OCI-LY7 (cell line): Measurements from ENCODE around the gene PRR3. TPM values are rescaled to one million over a fixed set of nuclear protein-coding genes. Genes with fewer than 3 reads are reported as not detected.

Experiments used
- BruUV-seq: library from RNA; stranded (reverse); fragments of 400-500 nt; replicated peaks from 2 replicates; lab custom pipeline; 2021; lab: Mats Ljungman, UMichigan
- CTCF ChIA-PET: fragments of 300-600 bp; sonication (Branson Sonifier 250); formaldehyde crosslinking; loops from one replicate; lab custom pipeline; 2022; ENCODE audit warnings: antibody characterized with exemption; ENCODE audit not compliant: unreplicated experiment; lab: Charles Lee
- POLR2A ChIA-PET: fragments of 300-600 bp; sonication (Branson Sonifier 250); formaldehyde crosslinking; loops from one replicate; lab custom pipeline; 2022; ENCODE audit warnings: antibody characterized with exemption; lab: Charles Lee
- DNase-seq: peaks from one replicate; pipeline ENCODE4 v3.0.0-alpha.2; 2015; ENCODE audit warnings: low spot score
- H2AFZ ChIP-seq: fragments of 200-600 bp; sonication (generic), shearing (Covaris generic); 2 replicates; pipeline ENCODE4 v1.6.1; 2014; ENCODE audit warnings: mild to moderate bottlenecking, antibody characterized with exemption, low read length, moderate library complexity
- H3K27ac ChIP-seq: fragments of 200-600 bp; sonication (generic); 2 replicates; pipeline ENCODE4 v1.5.1; 2014; ENCODE audit warnings: mixed run types, low read depth, mild to moderate bottlenecking, moderate library complexity, low read length, inconsistent platforms; ENCODE audit not compliant: poor library complexity, severe bottlenecking
- H3K36me3 ChIP-seq: fragments of 200-600 bp; sonication (generic); 2 replicates; pipeline ENCODE4 v1.6.1; 2014; ENCODE audit warnings: mild to moderate bottlenecking, antibody characterized with exemption, low read length, moderate library complexity, mixed read lengths; ENCODE audit not compliant: insufficient read depth
- H3K4me1 ChIP-seq: fragments of 200-600 bp; sonication (generic); 2 replicates; pipeline ENCODE4 v1.5.1; 2014; ENCODE audit warnings: mild to moderate bottlenecking, low read length; ENCODE audit not compliant: insufficient read depth, poor library complexity, severe bottlenecking
- H3K4me2 ChIP-seq: fragments of 200-600 bp; sonication (generic); 2 replicates; pipeline ENCODE4 v1.6.1; 2014; ENCODE audit warnings: mild to moderate bottlenecking, low read length
- H3K4me3 ChIP-seq: fragments of 200-600 bp; sonication (generic); 2 replicates; pipeline ENCODE4 v1.5.1; 2014; ENCODE audit warnings: mild to moderate bottlenecking, low read depth, low read length; ENCODE audit not compliant: poor library complexity, severe bottlenecking
- H3K79me2 ChIP-seq: fragments of 200-600 bp; sonication (generic); 2 replicates; pipeline ENCODE4 v1.6.1; 2016; ENCODE audit warnings: low read depth, mild to moderate bottlenecking, low read length, moderate library complexity, mixed read lengths; ENCODE audit not compliant: insufficient read depth
- H3K9me2 ChIP-seq: fragments of 200-600 bp; sonication (generic); 2 replicates; pipeline ENCODE4 v1.6.1; 2016; ENCODE audit warnings: mild to moderate bottlenecking, low read length, mixed read lengths; ENCODE audit not compliant: insufficient read depth
- H3K9me3 ChIP-seq: fragments of 200-600 bp; sonication (generic); 2 replicates; pipeline ENCODE4 v1.6.1; 2014; ENCODE audit warnings: mild to moderate bottlenecking, mixed run types, low read length, mixed read lengths
- H4K20me1 ChIP-seq: fragments of 200-600 bp; sonication (generic); 2 replicates; pipeline ENCODE4 v1.6.1; 2014; ENCODE audit warnings: mild to moderate bottlenecking, antibody characterized with exemption, low read length, moderate library complexity, mixed read lengths; ENCODE audit not compliant: insufficient read depth
- EZH2phosphoT487 ChIP-seq: fragments of 200-600 bp; sonication (generic); IDR thresholded peaks from 2 replicates; pipeline ENCODE4 v1.6.1; 2018; ENCODE audit warnings: low read depth, borderline replicate concordance, mild to moderate bottlenecking, mixed run types, antibody characterized with exemption, low read length, moderate library complexity, mixed read lengths
- intact Hi-C: fragments of 100-400 bp; cut with micrococcal nuclease; formaldehyde crosslinking; loops from one replicate; pipeline ENCODE4 v1.10.0; 2022; ENCODE audit not compliant: unreplicated experiment
- total RNA-seq, 2 experiments: library from RNA; depleted of rRNA in 1 of 2; stranded (reverse); fragments of >200 nt in 1 of 2; shearing (Covaris generic) in 1 of 2; gene quantifications; 2 replicates each; pipeline ENCODE4 v1.2.3, GENCODE V29; 2014 to 2022
- TF ChIP-seq, protein P1 (sequence below): fragments of 200-600 bp; sonication (generic); conservative IDR thresholded peaks from 2 replicates; pipeline ENCODE4 v1.5.1; 2014; ENCODE audit warnings: mild to moderate bottlenecking, antibody characterized with exemption, low read length, moderate library complexity, mixed read lengths

PRR3 gene
- total RNA-seq, 2 experiments from 2014 or later = 25.2 to 34.9 TPM

DNA sequence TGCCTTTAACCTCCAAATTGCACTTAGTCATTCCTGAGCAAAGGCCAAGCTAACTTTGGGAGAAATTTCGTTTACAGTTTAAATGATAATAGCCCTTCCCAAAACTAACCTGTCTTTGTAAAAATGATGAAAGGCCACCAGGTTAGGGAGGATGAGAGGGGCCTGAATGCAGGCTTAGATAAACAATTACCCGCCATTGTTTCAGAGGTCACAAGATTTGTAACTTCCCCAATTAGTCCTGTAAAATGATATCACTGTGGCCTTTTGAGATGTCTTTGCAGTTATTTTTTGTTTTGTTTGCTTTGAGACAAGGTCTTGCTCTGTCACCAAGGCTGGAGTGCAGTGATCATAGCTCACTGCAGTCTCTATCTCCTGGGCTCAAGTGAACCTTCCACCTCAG lies 27.1 kb upstream of the PRR3 start:
- Histone ChIP-seq H3K9me3 (no peaks in the 10 kb centered on the region), H4K20me1 (no peaks in the 10 kb centered on the region), H3K27ac (no peak overlapping the region), H3K36me3 (no peaks in the 10 kb centered on the region), H2AFZ (no peak overlapping the region), H3K4me2 (no peak overlapping the region), H3K9me2 (no peaks in the 10 kb centered on the region), H3K4me1 (peaks cover 3% of the 10 kb centered on the region), H3K4me3 (no peak overlapping the region), H3K79me2 (no peaks in the 10 kb centered on the region)
- intact Hi-C loops = no loop called here
- no peak for TF ChIP-seq EZH2phosphoT487
- TF ChIP-seq, protein P1, sequence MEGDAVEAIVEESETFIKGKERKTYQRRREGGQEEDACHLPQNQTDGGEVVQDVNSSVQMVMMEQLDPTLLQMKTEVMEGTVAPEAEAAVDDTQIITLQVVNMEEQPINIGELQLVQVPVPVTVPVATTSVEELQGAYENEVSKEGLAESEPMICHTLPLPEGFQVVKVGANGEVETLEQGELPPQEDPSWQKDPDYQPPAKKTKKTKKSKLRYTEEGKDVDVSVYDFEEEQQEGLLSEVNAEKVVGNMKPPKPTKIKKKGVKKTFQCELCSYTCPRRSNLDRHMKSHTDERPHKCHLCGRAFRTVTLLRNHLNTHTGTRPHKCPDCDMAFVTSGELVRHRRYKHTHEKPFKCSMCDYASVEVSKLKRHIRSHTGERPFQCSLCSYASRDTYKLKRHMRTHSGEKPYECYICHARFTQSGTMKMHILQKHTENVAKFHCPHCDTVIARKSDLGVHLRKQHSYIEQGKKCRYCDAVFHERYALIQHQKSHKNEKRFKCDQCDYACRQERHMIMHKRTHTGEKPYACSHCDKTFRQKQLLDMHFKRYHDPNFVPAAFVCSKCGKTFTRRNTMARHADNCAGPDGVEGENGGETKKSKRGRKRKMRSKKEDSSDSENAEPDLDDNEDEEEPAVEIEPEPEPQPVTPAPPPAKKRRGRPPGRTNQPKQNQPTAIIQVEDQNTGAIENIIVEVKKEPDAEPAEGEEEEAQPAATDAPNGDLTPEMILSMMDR = no peak
- no TSS peak for BruUV-seq
- no peak for DNase-seq
- ChIA-PET CTCF (interaction anchor here (1.0 kb wide), 1 partner anchor 45 kb away, joined by 3 read pairs; no protein-coding TSS in a partner anchor), POLR2A (interaction anchor here (0.5 to 1.2 kb wide), 3 partner anchors 20 to 82 kb away, joined by 3 to 4 read pairs (median 3); no protein-coding TSS in a partner anchor)

DNA sequence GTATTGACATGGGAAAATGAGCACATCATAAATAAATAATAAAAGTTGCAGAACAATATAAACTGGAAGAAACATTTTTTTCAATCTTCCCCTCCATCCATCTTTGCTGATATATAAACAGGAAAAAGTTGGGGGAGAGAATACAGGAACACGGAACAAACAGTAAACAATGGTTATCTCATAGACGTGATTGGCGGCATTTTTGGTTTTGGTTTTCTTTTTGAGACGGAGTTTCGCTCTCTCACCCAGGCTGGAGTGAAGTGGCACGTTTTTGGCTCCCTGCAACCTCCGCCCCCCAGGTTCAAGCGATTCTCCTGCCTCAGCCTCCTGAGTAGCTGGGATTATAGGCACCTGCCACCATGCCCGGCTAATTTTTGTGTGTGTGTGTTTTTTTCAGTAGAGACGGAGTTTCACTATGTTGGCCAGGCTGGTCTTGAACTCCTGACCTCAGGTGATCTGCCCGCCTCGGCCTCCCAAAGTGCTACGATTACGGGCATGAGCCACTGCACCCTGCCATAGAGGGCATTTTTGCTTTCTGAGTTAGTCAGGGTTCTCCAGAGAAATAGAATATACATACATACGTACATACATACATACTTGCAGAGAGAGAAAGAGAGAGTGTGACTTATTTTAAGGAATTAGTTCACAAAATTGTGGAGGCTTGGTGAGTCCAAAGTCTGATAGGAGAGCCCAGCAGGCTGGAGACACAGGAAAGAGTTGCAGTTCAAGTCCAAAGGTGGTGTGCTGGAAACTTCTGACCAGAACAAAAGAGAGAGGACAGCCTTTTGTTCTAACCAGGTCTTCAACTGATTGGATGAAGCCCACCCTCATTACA lies 23.4 kb upstream of the PRR3 start:
- H3K9me3 ChIP-seq = no peaks in the 10 kb centered on the region
- intact Hi-C loops = loop anchor here (2.0 kb wide), 1 partner anchor 63 kb away; no protein-coding TSS in a partner anchor
- H3K4me3 ChIP-seq = no peak overlapping the region
- CTCF ChIA-PET = no interaction called here
- H3K4me1 ChIP-seq = no peaks in the 10 kb centered on the region
- H3K4me2 ChIP-seq = no peak overlapping the region
- DNase-seq = no peak
- BruUV-seq = no TSS peak
- H2AFZ ChIP-seq = no peak overlapping the region
- no peaks in the 10 kb centered on the region for H3K79me2 ChIP-seq
- H3K27ac ChIP-seq = no peak overlapping the region
- no peaks in the 10 kb centered on the region for H3K9me2 ChIP-seq
- TF ChIP-seq, protein P1 = no peak
- TF ChIP-seq EZH2phosphoT487 = no peak
- POLR2A ChIA-PET = no interaction called here
- no peaks in the 10 kb centered on the region for H3K36me3 ChIP-seq
- no peaks in the 10 kb centered on the region for H4K20me1 ChIP-seq

DNA sequence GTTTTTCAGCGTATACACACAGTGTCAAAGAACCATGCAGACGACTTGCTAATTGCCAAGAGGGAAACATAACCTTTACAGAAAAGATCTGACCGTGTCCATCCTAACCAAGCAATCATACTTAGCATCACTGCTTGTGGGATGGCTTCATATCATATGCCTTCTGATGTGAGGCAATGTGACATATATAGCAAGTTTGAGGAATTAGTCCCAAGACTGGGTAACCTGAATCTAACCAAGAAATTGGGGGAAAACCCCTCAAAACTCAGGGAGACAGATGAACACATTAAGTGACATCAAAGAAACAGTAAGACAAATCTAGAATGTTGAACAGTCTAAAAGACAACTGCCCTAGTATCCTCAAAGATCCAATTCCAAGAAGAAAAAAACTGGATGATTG lies 19.2 kb upstream of the PRR3 start:
- BruUV-seq = no TSS peak
- no peaks in the 10 kb centered on the region for H3K79me2 ChIP-seq
- H3K4me3 ChIP-seq = no peak overlapping the region
- ChIA-PET POLR2A (interaction anchor here (0.9 to 1.2 kb wide), 2 partner anchors 10 to 26 kb away, joined by 3 read pairs; no protein-coding TSS in a partner anchor), CTCF (no interaction called here)
- no peak overlapping the region for H3K4me2 ChIP-seq
- no peaks in the 10 kb centered on the region for H3K9me3 ChIP-seq
- H3K9me2 ChIP-seq = no peaks in the 10 kb centered on the region
- H4K20me1 ChIP-seq = no peaks in the 10 kb centered on the region
- no peak for DNase-seq
- no peak overlapping the region for H2AFZ ChIP-seq
- H3K36me3 ChIP-seq = peaks cover 1% of the 10 kb centered on the region; the same call in 1 of the 2 replicates
- no peak overlapping the region for H3K27ac ChIP-seq
- intact Hi-C loops = no loop called here
- TF ChIP-seq EZH2phosphoT487 = no peak
- TF ChIP-seq, protein P1 = no peak
- peaks cover 14% of the 10 kb centered on the region for H3K4me1 ChIP-seq
